H54 (cell line): Measurements from ENCODE around the gene ARHGAP18.

Experiments
- DNase-seq: peaks from one replicate; pipeline ENCODE4 v3.0.0; 2011; ENCODE audit warnings: low spot score, mixed read lengths; ENCODE audit not compliant: insufficient read length
- FAIRE-seq: peaks from 3 replicates; lab custom pipeline; 2011; peaks lifted over from hg19 to GRCh38; lab: Jason Lieb, UNC
- POLR2A ChIP-seq: IDR thresholded peaks from 2 replicates; pipeline ENCODE4 v1.6.1; 2011; ENCODE audit warnings: low read depth, mild to moderate bottlenecking, low read length

Gene ARHGAP18

DNA sequence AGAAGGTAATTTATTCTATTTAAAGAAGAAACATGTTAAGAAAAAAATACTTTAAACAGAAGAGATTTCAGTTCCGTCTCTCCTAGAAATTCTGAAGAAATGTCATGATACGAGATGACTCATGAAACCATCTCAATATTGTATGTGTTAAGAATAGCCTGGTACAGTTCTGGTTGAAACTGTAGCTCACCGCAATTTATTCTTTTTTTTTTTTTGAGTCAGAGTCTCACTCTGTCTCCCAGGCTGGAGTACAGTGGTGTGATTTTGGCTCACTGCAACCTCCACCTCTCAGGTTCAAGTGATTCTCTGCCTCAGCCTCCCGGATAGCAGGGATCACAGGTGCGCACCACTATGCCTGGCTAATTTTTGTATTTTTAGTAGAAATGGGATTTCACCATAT is 103.3 kb downstream of the ARHGAP18 start:
- TF ChIP-seq POLR2A = no peak
- DNase-seq (no peak), FAIRE-seq (no peak)

DNA sequence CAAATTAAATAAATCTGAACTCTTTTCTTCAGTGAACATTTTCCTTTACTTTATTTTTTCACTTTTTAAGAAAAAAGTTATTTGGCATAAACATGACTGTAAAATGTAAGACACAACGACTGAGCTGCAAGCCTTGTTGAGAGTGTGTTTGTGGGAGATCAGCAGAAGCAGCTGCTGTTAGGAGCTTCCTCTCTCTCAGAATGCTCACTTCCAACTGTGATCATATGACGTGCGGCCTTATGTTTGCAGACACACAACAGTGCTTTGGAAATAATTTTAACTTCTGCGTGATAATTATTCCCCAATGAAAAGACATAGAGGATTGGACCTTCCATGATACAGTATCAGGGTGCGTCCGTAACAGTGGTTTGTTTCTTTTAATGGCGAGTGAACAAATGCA is 104.0 kb downstream of the ARHGAP18 start:
- no peak for TF ChIP-seq POLR2A
- no peak for FAIRE-seq
- DNase-seq = no peak

DNA sequence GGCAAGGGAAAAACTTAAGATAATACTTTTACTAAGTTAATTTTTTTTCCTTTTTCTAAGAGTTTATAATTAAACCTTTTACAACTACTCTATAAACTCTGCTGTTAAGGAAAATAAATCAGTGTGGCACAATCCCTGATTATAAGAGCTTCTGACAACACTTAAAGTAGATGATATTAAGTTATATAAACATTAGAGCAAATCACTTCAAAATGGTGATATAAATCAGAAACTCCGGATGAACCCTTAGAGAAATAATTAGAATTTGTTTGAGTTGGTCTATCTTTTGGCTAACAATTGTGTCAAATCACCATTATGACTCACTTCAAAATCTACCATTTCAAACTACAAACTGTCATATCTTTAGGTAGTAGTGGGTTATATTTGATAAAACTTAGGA is 104.9 kb downstream of the ARHGAP18 start:
- TF ChIP-seq POLR2A = no peak
- no peak for DNase-seq
- FAIRE-seq = no peak

DNA sequence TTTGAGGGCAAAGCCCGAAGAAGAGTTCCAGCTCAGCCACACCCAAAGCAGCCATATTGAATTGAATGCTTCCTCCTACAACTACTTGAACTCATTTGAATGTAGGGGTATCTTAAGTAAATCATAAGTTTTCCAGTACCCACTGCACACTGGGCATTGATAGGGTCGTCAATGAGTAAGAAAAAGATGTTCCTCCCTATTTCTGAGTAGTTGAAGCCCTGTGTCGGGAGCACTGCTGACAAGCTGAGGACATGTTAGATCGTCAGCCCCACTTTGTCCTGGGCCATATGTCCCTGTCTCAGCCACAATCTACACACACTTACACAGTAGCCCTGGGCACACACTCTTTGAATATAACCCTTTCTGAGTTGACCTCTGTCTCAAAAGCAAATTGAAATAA is 105.7 kb downstream of the ARHGAP18 start:
- DNase-seq = no peak
- FAIRE-seq = no peak
- no peak for TF ChIP-seq POLR2A

DNA sequence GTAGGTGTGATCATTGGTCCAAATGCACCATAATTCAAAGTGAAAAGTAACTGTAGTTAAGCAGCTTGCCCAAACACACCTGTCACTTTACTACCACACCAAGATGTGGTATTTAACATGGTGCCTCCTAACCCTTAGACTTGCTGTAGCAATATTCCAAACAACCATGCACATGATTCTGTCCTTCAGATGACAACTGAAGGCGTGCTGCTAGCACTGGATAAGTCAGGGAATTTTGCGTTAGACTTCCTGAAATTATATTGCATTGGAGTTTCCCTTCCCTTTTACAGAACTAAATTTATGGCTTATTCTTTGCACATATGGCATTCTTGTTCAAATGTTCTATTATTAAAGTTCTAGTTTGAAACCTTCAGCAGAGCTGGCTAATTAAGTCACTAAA is 106.2 kb downstream of the ARHGAP18 start:
- no peak for DNase-seq
- FAIRE-seq = no peak
- TF ChIP-seq POLR2A = no peak

DNA sequence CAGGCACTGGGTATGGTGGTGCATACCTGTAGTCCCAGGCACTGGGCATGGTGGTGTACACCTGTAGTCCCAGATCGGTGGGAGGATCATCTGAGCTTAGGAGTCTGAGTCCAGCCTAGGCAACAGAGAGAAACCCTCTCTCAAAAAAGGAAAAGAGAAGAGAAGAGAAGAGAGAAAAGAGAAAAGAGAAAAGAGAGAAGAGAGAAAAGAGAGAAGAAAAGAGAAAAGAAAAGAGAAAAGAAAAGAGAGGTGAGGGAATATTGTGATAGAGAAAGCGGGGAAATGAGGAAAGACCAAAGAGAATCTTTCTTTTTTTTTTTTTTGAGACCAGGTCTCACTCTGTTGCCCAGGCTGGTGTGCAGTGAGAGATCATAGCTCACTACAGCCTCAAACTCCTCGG is 108.7 kb downstream of the ARHGAP18 start:
- FAIRE-seq (no peak), DNase-seq (no peak)
- TF ChIP-seq POLR2A = no peak

DNA sequence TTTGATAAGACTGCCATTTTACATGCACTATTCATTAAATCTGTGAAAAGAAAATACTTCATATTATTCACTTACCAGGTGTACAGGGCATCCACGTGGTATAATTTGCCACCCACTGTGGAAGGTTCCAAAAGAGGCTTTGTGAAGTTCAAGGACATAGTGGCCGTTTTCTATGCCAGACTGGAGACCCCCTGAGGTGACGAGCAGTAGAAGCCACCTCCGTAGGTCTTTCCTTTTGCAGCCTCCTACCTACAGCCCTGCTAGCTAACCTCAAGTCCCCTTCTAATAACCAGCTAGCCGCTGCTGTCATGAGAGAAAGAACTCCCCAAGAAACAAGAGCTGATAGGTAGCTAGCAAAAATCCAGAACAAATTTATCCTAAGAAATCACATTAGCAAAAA is 110.5 kb downstream of the ARHGAP18 start:
- no peak for DNase-seq
- TF ChIP-seq POLR2A = no peak

DNA sequence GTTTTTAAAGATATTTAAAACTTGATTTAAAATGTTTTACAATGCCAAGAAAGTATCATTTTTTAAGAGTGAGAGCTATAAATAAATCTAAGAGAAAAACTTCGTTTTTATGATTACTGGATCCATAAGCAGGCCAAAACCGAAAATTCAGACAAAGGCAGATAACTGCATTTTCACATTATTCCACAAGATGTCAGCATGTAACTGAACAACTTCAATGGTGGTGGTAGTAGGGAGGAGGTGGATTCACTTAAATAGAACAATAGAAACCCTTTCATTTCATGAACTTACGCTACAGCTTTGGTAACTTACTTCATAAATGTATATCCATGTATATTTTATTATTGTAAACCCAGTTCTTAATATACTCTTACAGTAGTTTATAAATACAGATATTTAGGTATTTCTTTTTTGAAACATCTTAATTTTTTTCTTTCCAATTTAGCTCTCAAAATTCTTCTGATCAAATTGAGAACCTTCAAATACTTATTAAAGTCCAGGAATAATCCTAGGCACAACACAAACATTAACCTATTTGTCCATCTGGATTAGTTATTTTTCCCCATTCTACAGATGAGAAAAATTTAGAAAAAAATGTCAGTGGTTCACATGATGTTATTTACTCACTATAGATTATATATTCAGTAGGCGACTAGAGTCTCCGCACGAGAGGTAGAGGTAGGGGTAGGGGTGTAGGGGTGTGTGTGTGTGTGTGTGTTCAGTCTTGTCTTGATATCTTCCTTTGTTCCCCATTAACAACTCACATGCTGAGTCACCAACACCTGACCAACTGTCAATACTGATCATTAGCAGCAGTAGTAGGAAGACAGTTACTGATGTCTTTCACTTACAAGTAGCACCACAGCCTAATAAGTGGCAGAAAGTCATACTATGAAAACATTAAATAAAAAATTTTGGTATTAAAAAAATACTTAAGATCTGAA is 111.5 kb downstream of the ARHGAP18 start:
- no peak for TF ChIP-seq POLR2A
- peak; percentile 12 for DNase-seq
- peak; percentile 73 for FAIRE-seq

More for the DNA sequence above, 110.5 kb downstream of the ARHGAP18 start:
- no peak for FAIRE-seq

DNA sequence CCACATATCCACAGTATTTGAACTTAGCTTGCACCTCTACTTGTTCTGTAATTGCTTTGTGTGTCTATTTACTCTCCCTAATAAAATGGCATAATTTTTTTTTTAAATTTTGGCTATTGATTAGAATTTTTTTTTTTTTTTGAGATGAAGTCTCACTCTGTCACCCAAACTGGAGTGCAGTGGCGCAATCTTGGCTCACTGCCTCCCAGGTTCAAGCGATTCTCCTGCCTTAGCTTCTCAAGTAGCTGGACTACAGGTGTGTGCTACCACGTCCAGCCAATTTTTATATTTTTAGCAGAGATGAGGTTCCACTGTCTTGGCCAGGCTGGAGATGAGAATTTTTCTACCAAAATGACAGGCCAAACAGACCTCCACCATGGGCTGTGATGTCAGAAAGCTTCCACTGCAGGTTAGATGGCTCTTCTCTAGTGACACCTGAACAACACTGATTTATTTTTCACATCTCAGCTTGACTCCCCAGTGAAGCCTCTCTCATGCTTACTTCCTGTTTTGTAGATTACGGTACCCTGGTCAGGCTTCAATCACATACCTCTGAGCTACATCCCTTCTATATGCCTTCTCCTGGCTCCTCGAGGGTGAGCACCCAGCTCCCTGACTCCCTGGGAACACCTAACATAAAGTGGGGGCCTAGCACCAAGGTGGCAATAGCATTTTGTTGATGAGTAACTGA is 112.8 kb downstream of the ARHGAP18 start:
- FAIRE-seq (no peak), DNase-seq (no peak)
- no peak for TF ChIP-seq POLR2A

DNA sequence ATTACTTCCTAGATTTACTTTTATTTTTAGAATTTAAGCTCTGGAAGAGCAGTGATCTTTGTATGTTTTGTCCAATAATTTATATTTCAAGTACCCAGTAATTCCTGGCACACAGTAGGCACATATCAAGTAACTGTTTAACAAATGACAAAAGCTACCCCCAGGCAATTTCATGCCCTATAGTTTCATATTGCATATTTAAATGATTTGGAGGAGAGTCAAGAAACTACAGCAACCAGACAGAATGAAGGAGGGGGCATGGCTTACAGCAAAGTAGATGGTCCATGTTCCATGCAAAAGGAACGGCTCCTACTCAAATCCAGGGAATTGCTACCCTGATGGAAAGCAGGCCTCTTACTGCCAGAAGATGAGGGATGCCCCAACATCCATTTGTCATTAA is 113.5 kb downstream of the ARHGAP18 start:
- DNase-seq = no peak
- no peak for TF ChIP-seq POLR2A
- FAIRE-seq = no peak

DNA sequence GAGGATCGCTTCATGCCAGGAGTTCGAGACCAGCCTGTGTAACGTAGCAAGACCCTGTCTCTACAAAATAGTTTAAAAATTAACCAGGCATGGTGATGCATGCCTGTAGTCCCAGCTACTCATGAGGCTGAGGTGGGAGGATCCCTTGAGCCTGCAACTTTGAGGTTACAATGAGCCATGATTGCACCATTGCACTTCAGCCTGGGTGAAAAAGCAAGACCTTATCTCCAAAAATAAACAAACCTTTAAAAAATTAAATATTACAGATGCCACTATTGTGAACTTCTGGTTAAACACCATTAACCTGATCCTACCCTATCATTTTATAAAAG is 116.8 kb downstream of the ARHGAP18 start:
- TF ChIP-seq POLR2A = no peak
- FAIRE-seq (no peak), DNase-seq (no peak)

DNA sequence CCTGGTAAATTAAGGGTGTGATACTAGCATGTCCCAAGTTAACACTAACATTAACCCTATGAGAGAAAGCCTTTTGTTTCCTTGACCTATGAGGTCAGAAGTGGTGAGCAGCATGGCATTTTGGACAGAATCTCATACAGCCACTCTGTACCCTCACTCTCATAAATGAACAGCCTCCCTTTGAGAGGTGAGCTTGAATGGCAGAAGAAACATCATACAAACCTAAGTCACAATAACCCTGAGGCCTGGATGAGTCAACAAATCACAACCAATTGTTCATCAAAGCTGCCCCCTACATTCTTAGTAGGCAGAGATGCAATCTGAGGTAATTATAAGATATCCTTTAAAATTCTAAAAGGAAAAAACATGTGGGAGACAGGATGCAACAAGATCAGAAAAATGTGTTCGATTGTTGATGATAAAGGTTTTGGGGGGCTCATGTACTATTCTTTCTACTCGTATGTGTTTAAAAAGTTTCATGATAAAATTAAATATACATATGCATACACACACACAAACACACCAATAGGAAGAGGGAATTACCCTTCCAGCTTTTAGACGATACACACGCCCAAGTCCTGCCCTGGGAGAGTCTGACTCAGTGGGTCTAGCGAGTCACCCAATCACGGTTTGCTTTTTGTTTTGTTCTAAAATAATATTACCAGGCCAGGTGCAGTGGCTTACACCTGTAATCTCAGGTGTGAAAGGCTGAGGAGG is 117.3 kb downstream of the ARHGAP18 start:
- FAIRE-seq = no peak
- no peak for DNase-seq
- TF ChIP-seq POLR2A = no peak

DNA sequence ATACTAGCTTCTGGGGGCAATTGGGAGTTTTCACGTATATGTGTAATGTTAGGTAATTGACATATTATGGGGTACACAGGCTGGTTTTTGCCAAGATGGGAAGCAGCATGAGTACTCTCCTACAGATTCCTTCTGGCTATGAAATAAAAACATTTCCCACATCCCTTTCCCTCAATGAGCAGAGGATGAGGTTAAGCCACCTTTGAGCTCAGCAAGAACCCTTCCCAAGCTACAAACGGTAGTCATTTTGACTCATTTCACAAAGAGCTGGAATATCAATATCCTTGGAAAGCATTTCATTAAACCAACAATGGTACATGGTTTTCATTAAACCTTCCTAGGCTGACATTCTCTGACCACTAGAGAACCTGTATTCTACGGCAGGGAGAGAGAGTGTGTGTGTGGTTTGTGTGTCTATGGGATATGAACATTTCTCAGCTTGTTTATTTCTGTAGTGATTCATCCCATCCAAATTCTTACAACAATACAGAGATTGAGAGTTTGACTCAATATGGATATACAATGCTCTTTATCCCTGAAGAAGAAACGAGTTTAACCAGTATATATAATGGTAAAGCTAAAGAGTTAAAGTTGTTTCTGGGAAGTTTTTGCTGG is 119.5 kb downstream of the ARHGAP18 start:
- DNase-seq = peak; percentile 1
- no peak for FAIRE-seq
- no peak for TF ChIP-seq POLR2A

DNA sequence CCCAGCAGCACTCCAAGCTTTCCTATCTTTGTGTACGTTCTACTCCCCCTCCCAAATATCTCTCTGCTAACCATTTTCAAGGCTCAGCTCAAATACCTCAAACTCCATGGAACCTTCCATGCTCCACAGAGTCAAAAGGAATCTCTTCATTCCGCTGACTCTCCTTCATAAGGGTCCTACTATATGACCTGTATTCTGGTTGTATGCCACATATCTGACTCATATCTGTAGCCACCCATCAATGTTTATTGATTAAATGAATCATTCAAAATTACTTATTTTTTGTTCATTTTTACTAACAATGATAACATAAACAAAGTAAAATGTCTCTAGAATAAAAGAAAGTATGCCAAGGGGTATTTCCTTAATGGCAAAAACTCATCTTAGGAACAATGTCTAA is 123.2 kb downstream of the ARHGAP18 start:
- DNase-seq (no peak), FAIRE-seq (no peak)
- TF ChIP-seq POLR2A = no peak

DNA sequence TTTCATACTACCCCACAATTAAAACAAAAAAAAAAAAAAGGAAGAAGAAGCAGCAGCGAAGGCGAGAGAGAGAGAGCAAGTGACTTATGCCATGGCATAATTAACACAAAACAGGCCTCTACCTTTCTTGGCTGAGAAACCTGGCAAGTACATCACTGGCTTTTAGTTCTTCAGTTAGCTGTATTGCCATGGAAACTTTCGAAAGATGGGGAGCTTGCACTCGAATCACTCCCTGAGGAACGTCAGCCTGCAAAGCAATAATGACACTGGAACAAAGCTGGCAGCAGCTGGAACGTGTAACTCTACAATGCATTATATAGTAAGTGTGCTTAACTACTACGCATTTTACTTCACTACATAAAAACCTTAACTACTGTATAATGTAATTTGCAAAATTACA is 126.1 kb downstream of the ARHGAP18 start:
- no peak for FAIRE-seq
- TF ChIP-seq POLR2A = no peak

More for the DNA sequence above, 126.1 kb downstream of the ARHGAP18 start:
- DNase-seq = no peak
